Keratinocyte (primary cell): Measurements from ENCODE around the gene ZBTB46. TPM values are rescaled to one million over a fixed set of nuclear protein-coding genes. Genes with fewer than 3 reads are reported as not detected.

ENCODE experiments used
- DNase-seq: peaks from one replicate; pipeline ENCODE4 v3.0.0-alpha.2; 2011; ENCODE audit warnings: low read depth, missing footprints, low spot score
- FAIRE-seq: peaks from 2 replicates; lab custom pipeline; 2011; peaks lifted over from hg19 to GRCh38; lab: Jason Lieb, UNC
- H2AFZ ChIP-seq: 2 replicates; pipeline ENCODE4 v1.6.0; 2012; ENCODE audit warnings: low read length, control low read depth, inconsistent platforms; ENCODE audit not compliant: control insufficient read depth
- H3K27ac ChIP-seq: 2 replicates; pipeline ENCODE4 v1.5.1; 2011; ENCODE audit warnings: low read length; ENCODE audit not compliant: control insufficient read depth, insufficient read depth
- H3K27me3 ChIP-seq: 3 replicates; pipeline ENCODE4 v1.6.0; 2011; ENCODE audit warnings: low read length; ENCODE audit not compliant: control insufficient read depth, insufficient read depth; ENCODE audit errors: extremely low read depth
- H3K36me3 ChIP-seq, 2 experiments: 2 replicates in 1 of 2; 3 replicates in 1 of 2; pipeline ENCODE4 v1.5.1; 2011; ENCODE audit warnings: low read length in 2 of 2, mild to moderate bottlenecking in 1 of 2; ENCODE audit not compliant: control insufficient read depth in 2 of 2, insufficient read depth in 2 of 2; ENCODE audit errors: extremely low read depth in 1 of 2
- H3K4me1 ChIP-seq: 3 replicates; pipeline ENCODE4 v1.5.1; 2011; ENCODE audit warnings: low read length; ENCODE audit not compliant: control insufficient read depth, insufficient read depth; ENCODE audit errors: extremely low read depth
- H3K4me2 ChIP-seq: 3 replicates; pipeline ENCODE4 v1.6.0; 2011; ENCODE audit warnings: low read depth, low read length; ENCODE audit not compliant: control insufficient read depth, insufficient read depth; ENCODE audit errors: extremely low read depth
- H3K4me3 ChIP-seq, 3 experiments: fragments of 200-600 bp in 1 of 3; sonication (generic) in 1 of 3; 2 replicates in 2 of 3; 3 replicates in 1 of 3; pipeline ENCODE4 v1.5.1; 2011 to 2016; ENCODE audit warnings: low read length in 3 of 3, mild to moderate bottlenecking in 3 of 3, control low read depth in 2 of 3, inconsistent platforms in 1 of 3, low read depth in 1 of 3, mixed read lengths in 1 of 3, mixed run types in 1 of 3, moderate library complexity in 1 of 3; ENCODE audit not compliant: control insufficient read depth in 2 of 3, insufficient read depth in 2 of 3; ENCODE audit errors: extremely low read depth in 1 of 3
- H3K79me2 ChIP-seq: 2 replicates; pipeline ENCODE4 v1.6.0; 2012; ENCODE audit warnings: low read length; ENCODE audit not compliant: control insufficient read depth, insufficient read depth
- H3K9ac ChIP-seq: 3 replicates; pipeline ENCODE4 v1.6.0; 2011; ENCODE audit warnings: low read length; ENCODE audit not compliant: control insufficient read depth, insufficient read depth; ENCODE audit errors: extremely low read depth
- H3K9me1 ChIP-seq: 3 replicates; pipeline ENCODE4 v1.6.0; 2011; ENCODE audit warnings: low read length; ENCODE audit not compliant: control insufficient read depth, insufficient read depth; ENCODE audit errors: extremely low read depth
- H3K9me3 ChIP-seq: 2 replicates; pipeline ENCODE4 v1.5.1; 2012; ENCODE audit warnings: low read depth, low read length; ENCODE audit not compliant: control insufficient read depth
- H4K20me1 ChIP-seq: 3 replicates; pipeline ENCODE4 v1.6.0; 2011; ENCODE audit warnings: low read length; ENCODE audit not compliant: control insufficient read depth, insufficient read depth; ENCODE audit errors: extremely low read depth
- CTCF ChIP-seq, 3 experiments: IDR thresholded peaks in 1 of 3; conservative IDR thresholded peaks in 1 of 3; optimal IDR thresholded peaks in 1 of 3; 2 replicates in 2 of 3; 3 replicates in 1 of 3; pipeline versions ENCODE3 to v1.5.1; 2011; ENCODE audit warnings: low read length in 3 of 3, mild to moderate bottlenecking in 3 of 3, moderate library complexity in 2 of 3, control low read depth in 1 of 3, inconsistent platforms in 1 of 3; ENCODE audit not compliant: insufficient read depth in 2 of 3; ENCODE audit errors: extremely low read depth in 1 of 3
- EZH2 ChIP-seq: IDR thresholded peaks from one replicate; pipeline ENCODE4 v1.6.1; 2012; ENCODE audit warnings: inconsistent platforms, mild to moderate bottlenecking, low read length, moderate library complexity
- dilution Hi-C: fragments of 300-500 bp; cut with MboI; formaldehyde crosslinking; loops from one replicate; pipeline ENCODE4 v1.7.0; 2020; ENCODE audit warnings: low sequenced_read_pairs; ENCODE audit not compliant: extremely low pct_ligation_motif_present
- polyA plus RNA-seq, 5 experiments: library from polyadenylated mRNA; depleted of rRNA in 3 of 5; stranded (reverse) in 3 of 5; stranded (forward) in 1 of 5; unstranded in 1 of 5; fragments of >200 nt; gene quantifications; 1 replicate in 1 of 5; 2 replicates in 3 of 5; 3 replicates in 1 of 5; pipeline versions ENCODE4 v1.2.1 to v1.2.3, GENCODE V29; 2011 to 2012; ENCODE audit warnings: missing spikeins in 2 of 5, low read depth in 1 of 5, low replicate concordance in 1 of 5

Gene ZBTB46
- polyA plus RNA-seq, 1 donor (not counting 4 experiments of a cell fraction or from before 2014, with no cell fraction given) = 0.12 TPM

DNA sequence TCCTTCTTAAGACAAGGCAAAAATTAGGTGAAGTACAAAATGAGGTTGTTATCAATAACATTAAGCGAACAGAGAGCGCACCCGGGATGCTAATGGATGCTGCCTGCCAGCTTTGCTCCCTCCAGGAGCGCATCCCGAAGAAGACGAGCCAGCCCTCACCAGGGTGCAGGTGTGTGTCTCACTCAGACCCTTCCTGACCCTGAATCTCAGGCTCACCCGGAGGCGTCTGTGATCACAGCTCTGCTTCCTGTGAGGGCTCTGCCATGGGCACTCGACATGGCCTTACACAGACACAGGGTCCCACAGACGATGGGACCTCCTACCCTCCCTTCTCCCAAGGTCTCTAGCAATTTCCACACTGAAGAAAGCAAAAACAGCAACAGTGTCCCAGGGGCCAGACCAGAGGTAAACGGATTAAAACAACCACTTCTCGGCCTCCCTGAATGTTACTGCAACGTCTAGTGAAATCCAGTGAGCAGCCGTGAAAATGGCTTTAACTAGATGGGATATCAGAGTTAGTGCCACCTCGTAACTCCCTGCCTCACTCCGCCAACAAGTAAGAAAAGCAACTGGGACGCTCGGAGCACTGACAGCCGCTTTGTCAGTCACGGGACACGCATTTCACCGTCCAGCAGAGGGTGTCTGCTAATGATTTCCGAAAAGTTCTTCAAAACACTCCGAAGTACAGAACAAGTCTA lies 11.7 kb downstream of the ZBTB46 start:
- Histone ChIP-seq H3K79me2 (no peaks in the 10 kb centered on the region), H3K9ac (no peak overlapping the region)
- dilution Hi-C loops = no loop called here

GRCh38 chr20:63815615-63816253 lies 15.3 kb downstream of the ZBTB46 start:
- dilution Hi-C loops = no loop called here
- Histone ChIP-seq H2AFZ (no peak overlapping the region), H3K36me3 (no peaks in the 10 kb centered on the region), H3K4me2 (no peak overlapping the region), H3K9ac (no peak overlapping the region), H3K27me3 (peaks cover 8% of the 10 kb centered on the region), H3K9me3 (no peaks in the 10 kb centered on the region), H3K27ac (no peak overlapping the region), H4K20me1 (no peaks in the 10 kb centered on the region), H3K79me2 (no peaks in the 10 kb centered on the region), H3K4me3 (no peak overlapping the region), H3K9me1 (no peaks in the 10 kb centered on the region), H3K4me1 (no peaks in the 10 kb centered on the region)
- DNase-seq (no peak), FAIRE-seq (no peak)
- TF ChIP-seq EZH2 = no peak
- TF ChIP-seq CTCF (optimal IDR thresholded peaks at IDR 0.05 in 1 of 3, IDR thresholded peaks at IDR 0.05 in 1 of 3, conservative IDR thresholded peaks at IDR 0.05 in 1 of 3; ENCODE audit: extremely low read depth in 1 of 3, insufficient read depth in 2 of 3, low read length in 3 of 3) = no peak

More for the DNA sequence above, 11.7 kb downstream of the ZBTB46 start:
- TF ChIP-seq EZH2 (no peak), CTCF (optimal IDR thresholded peaks at IDR 0.05 in 1 of 3, IDR thresholded peaks at IDR 0.05 in 1 of 3, conservative IDR thresholded peaks at IDR 0.05 in 1 of 3; ENCODE audit: extremely low read depth in 1 of 3, insufficient read depth in 2 of 3, low read length in 3 of 3) (peak; percentile 21 to 52 (median 39))
- H3K4me1 ChIP-seq = no peaks in the 10 kb centered on the region
- peak overlapping the region; percentile 71 for H3K4me2 ChIP-seq
- H3K9me1 ChIP-seq = no peaks in the 10 kb centered on the region
- H3K9me3 ChIP-seq = no peaks in the 10 kb centered on the region
- no peak overlapping the region for H3K27ac ChIP-seq
- peak; percentile 62 for FAIRE-seq
- peaks cover 9% of the 10 kb centered on the region for H3K27me3 ChIP-seq
- H4K20me1 ChIP-seq = no peaks in the 10 kb centered on the region
- DNase-seq = no peak
- H2AFZ ChIP-seq = no peak overlapping the region
- H3K36me3 ChIP-seq = no peaks in the 10 kb centered on the region
- H3K4me3 ChIP-seq = peak overlapping the region in 1 of 3 experiments; percentile 54
